Endothelial cell of umbilical vein (primary cell): Measurements from ENCODE around the gene MYRIP. TPM values are rescaled to one million over a fixed set of nuclear protein-coding genes. Genes with fewer than 3 reads are reported as not detected.

Experiments
- BruUV-seq: library from RNA; stranded (reverse); fragments of 400-500 nt; replicated peaks from 2 replicates; lab custom pipeline; 2021; lab: Mats Ljungman, UMichigan
- CTCF ChIA-PET: fragments of 300-600, 350-600 bp; sonication (Branson Sonifier 250); formaldehyde crosslinking; loops from one replicate; lab custom pipeline; 2021; ENCODE audit warnings: antibody characterized with exemption, inconsistent platforms; lab: Charles Lee
- POLR2A ChIA-PET: fragments of 300-600, 350-600 bp; sonication (Branson Sonifier 250); formaldehyde crosslinking; loops from one replicate; lab custom pipeline; 2021; ENCODE audit warnings: antibody characterized with exemption, inconsistent platforms; lab: Charles Lee
- DNase-seq: peaks from one replicate; pipeline ENCODE4 v3.0.0-alpha.2; 2011; ENCODE audit warnings: low read depth, low spot score
- FAIRE-seq: peaks from 2 replicates; lab custom pipeline; 2011; peaks lifted over from hg19 to GRCh38; lab: Jason Lieb, UNC
- H2AFZ ChIP-seq: 2 replicates; pipeline ENCODE4 v1.6.0; 2012; ENCODE audit warnings: low read depth, low read length, control low read depth, inconsistent platforms
- H3K27ac ChIP-seq: 2 replicates; pipeline ENCODE4 v1.5.1; 2011; ENCODE audit warnings: low read depth, mild to moderate bottlenecking, control low read depth, low read length, moderate library complexity; ENCODE audit not compliant: insufficient read depth
- H3K27me3 ChIP-seq, 2 experiments: 2 replicates each; pipeline versions ENCODE4 v1.6.0 to v1.6.1; 2011; ENCODE audit warnings: low read length in 2 of 2, mixed read lengths in 1 of 2; ENCODE audit not compliant: control insufficient read depth in 2 of 2, insufficient read depth in 2 of 2
- H3K36me3 ChIP-seq, 2 experiments: 2 replicates in 1 of 2; 3 replicates in 1 of 2; pipeline ENCODE4 v1.5.1; 2011; ENCODE audit warnings: low read length in 2 of 2, mild to moderate bottlenecking in 1 of 2, moderate library complexity in 1 of 2; ENCODE audit not compliant: control insufficient read depth in 2 of 2, insufficient read depth in 2 of 2; ENCODE audit errors: extremely low read depth in 1 of 2
- H3K4me1 ChIP-seq: 3 replicates; pipeline ENCODE4 v1.5.1; 2011; ENCODE audit warnings: mild to moderate bottlenecking, low read length; ENCODE audit not compliant: control insufficient read depth, insufficient read depth; ENCODE audit errors: extremely low read depth
- H3K4me2 ChIP-seq: 2 replicates; pipeline ENCODE4 v1.6.1; 2011; ENCODE audit warnings: low read length, control low read depth, mixed read lengths; ENCODE audit not compliant: insufficient read depth
- H3K4me3 ChIP-seq, 3 experiments: fragments of 200-600 bp in 1 of 3; sonication (generic), shearing (Covaris generic) in 1 of 3; replicated peaks in 1 of 3; 2 replicates each; pipeline ENCODE4 v1.5.1; 2011 to 2016; ENCODE audit warnings: control low read depth in 3 of 3, low read length in 3 of 3, mild to moderate bottlenecking in 2 of 3, inconsistent platforms in 1 of 3, low read depth in 1 of 3, moderate library complexity in 1 of 3; ENCODE audit not compliant: insufficient read depth in 1 of 3
- H3K79me2 ChIP-seq: 2 replicates; pipeline ENCODE4 v1.6.0; 2012; ENCODE audit warnings: low read length, inconsistent platforms; ENCODE audit not compliant: control insufficient read depth, insufficient read depth
- H3K9ac ChIP-seq: replicated peaks from 2 replicates; pipeline ENCODE3; 2011; ENCODE audit warnings: low read length, control low read depth; ENCODE audit not compliant: insufficient read depth; ENCODE audit errors: extremely low read depth
- H3K9me1 ChIP-seq: replicated peaks from 3 replicates; pipeline ENCODE4 v1.6.0; 2011; ENCODE audit warnings: mild to moderate bottlenecking, low read length; ENCODE audit not compliant: control insufficient read depth, insufficient read depth; ENCODE audit errors: extremely low read depth
- H3K9me3 ChIP-seq: replicated peaks from 2 replicates; pipeline ENCODE4 v1.5.1; 2012; ENCODE audit warnings: low read length, inconsistent platforms; ENCODE audit not compliant: control insufficient read depth, insufficient read depth
- H4K20me1 ChIP-seq: replicated peaks from 2 replicates; pipeline ENCODE3; 2011; ENCODE audit warnings: mild to moderate bottlenecking, low read length; ENCODE audit not compliant: control insufficient read depth, insufficient read depth; ENCODE audit errors: extremely low read depth
- EZH2 ChIP-seq: IDR thresholded peaks from 2 replicates; pipeline ENCODE4 v1.6.1; 2012; ENCODE audit warnings: borderline replicate concordance, low read depth, mild to moderate bottlenecking, moderate library complexity, low read length, inconsistent platforms; ENCODE audit not compliant: severe bottlenecking
- FOS ChIP-seq: IDR thresholded peaks from 2 replicates; pipeline ENCODE4 v1.6.1; 2011; ENCODE audit warnings: mild to moderate bottlenecking, low read length, moderate library complexity, borderline replicate concordance; ENCODE audit not compliant: insufficient read depth
- GATA2 ChIP-seq: IDR thresholded peaks from 2 replicates; pipeline ENCODE4 v1.7.0; 2011; ENCODE audit warnings: low read depth, mild to moderate bottlenecking, moderate library complexity, mixed read lengths, low read length; ENCODE audit not compliant: insufficient read length, insufficient read depth
- JUN ChIP-seq: IDR thresholded peaks from 2 replicates; pipeline ENCODE4 v1.6.1; 2011; ENCODE audit warnings: borderline replicate concordance, low read depth; ENCODE audit not compliant: insufficient read length, insufficient read depth
- MYC ChIP-seq: IDR thresholded peaks from one replicate; pipeline ENCODE4 v1.6.1; 2011; ENCODE audit warnings: mild to moderate bottlenecking, low read depth, low read length
- POLR2A ChIP-seq: IDR thresholded peaks from 2 replicates; pipeline ENCODE4 v1.6.1; 2012; ENCODE audit warnings: low read depth, mild to moderate bottlenecking, control low read depth, low read length
- POLR2AphosphoS5 ChIP-seq: IDR thresholded peaks from 2 replicates; pipeline ENCODE4 v1.6.1; 2012; ENCODE audit warnings: low read depth, mild to moderate bottlenecking, control low read depth, low read length, moderate library complexity; ENCODE audit not compliant: insufficient read depth
- dilution Hi-C: fragments of 300-500 bp; cut with MboI; formaldehyde crosslinking; loops from one replicate; pipeline ENCODE4 v1.15.0; 2019; ENCODE audit warnings: low sequenced_read_pairs; ENCODE audit not compliant: extremely low pct_ligation_motif_present
- intact Hi-C: fragments of 100-400 bp; cut with micrococcal nuclease; formaldehyde crosslinking; loops from one replicate; pipeline ENCODE4 v1.10.0; 2022
- polyA plus RNA-seq, 4 experiments: library from polyadenylated mRNA; depleted of rRNA in 3 of 4; stranded (reverse) in 3 of 4; unstranded in 1 of 4; fragments of >200 nt; gene quantifications; 2 replicates each; pipeline versions ENCODE4 v1.2.1 to v1.2.3, GENCODE V29; 2011 to 2012; ENCODE audit warnings: missing spikeins in 1 of 4
- total RNA-seq: library from RNA; stranded (reverse); gene quantifications from 2 replicates; pipeline ENCODE4 v1.2.3, GENCODE V29; 2021
- TF ChIP-seq, protein P1 (sequence below): IDR thresholded peaks from 2 replicates; pipeline ENCODE4 v1.6.1; 2011; ENCODE audit not compliant: insufficient read depth, insufficient read length

The MYRIP gene
- total and polyA plus RNA-seq, 2 donors (not counting 3 experiments of a cell fraction or from before 2014, with no cell fraction given) = 6.7 to 11.9 TPM

- Histone ChIP-seq H3K36me3 (no peaks in the 10 kb centered on the region), H3K27ac (no peak overlapping the region), H3K4me3 (no peak overlapping the region), H3K4me2 (no peak overlapping the region), H3K4me1 (peaks cover 6% of the 10 kb centered on the region), H3K27me3 (no peaks in the 10 kb centered on the region), H3K79me2 (no peaks in the 10 kb centered on the region), H3K9me1 (no peaks in the 10 kb centered on the region), H3K9me3 (no peaks in the 10 kb centered on the region), H2AFZ (no peak overlapping the region), H4K20me1 (no peaks in the 10 kb centered on the region), H3K9ac (no peak overlapping the region)
- no TSS peak for BruUV-seq
- ChIA-PET POLR2A (no interaction called here), CTCF (no interaction called here)
- dilution Hi-C loops = no loop called here
- DNase-seq = no peak
- intact Hi-C loops = no loop called here
- no peak for FAIRE-seq
- TF ChIP-seq POLR2A = no peak
- TF ChIP-seq GATA2 = no peak
- no peak for TF ChIP-seq MYC
- no peak for TF ChIP-seq JUN
- TF ChIP-seq EZH2 = no peak
- TF ChIP-seq, protein P1, sequence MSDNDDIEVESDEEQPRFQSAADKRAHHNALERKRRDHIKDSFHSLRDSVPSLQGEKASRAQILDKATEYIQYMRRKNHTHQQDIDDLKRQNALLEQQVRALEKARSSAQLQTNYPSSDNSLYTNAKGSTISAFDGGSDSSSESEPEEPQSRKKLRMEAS = no peak
- TF ChIP-seq FOS = no peak
- TF ChIP-seq POLR2AphosphoS5 = no peak
Measured at GRCh38 chr3:39972508-39972907, 163.1 kb downstream of the MYRIP start.
